K562 (cell line): ENCODE data around the gene DYNLT2. TPM values are rescaled to one million over a fixed set of nuclear protein-coding genes. Genes with fewer than 3 reads are reported as not detected.

Experiments
- CEBPG ChIP-seq, 3 experiments: fragments of 200-800 bp in 1 of 3; sonication (Bioruptor generic) in 1 of 3; sonication (generic) in 1 of 3; formaldehyde crosslinking in 1 of 3; IDR thresholded peaks in 2 of 3; conservative IDR thresholded peaks in 1 of 3; 2 replicates each; pipeline versions ENCODE4 v1.6.1 to v1.8.0; 2016 to 2022; ENCODE audit warnings: missing compliant biosample characterization in 2 of 3, missing genetic modification characterization in 2 of 3, mild to moderate bottlenecking in 1 of 3, missing genetic modification reagents in 1 of 3
- EGR1 ChIP-seq: fragments of 450-650 bp; conservative IDR thresholded peaks from 2 replicates; pipeline ENCODE4 v1.6.1; 2017; ENCODE audit warnings: mild to moderate bottlenecking
- GTF2A2 ChIP-seq: IDR thresholded peaks from 2 replicates; pipeline ENCODE4 v1.6.1; 2016; ENCODE audit warnings: mild to moderate bottlenecking, missing genetic modification characterization, missing compliant biosample characterization
- MEF2D ChIP-seq: conservative IDR thresholded peaks from 2 replicates; pipeline ENCODE4 v1.6.1; 2016; ENCODE audit warnings: low read depth, missing genetic modification characterization, missing compliant biosample characterization
- SRSF7 ChIP-seq: fragments of 200-400 bp; formaldehyde crosslinking; optimal IDR thresholded peaks from 2 replicates; pipeline ENCODE3; 2017; ENCODE audit warnings: mild to moderate bottlenecking, low read depth, low read length
- SRSF9 ChIP-seq: fragments of 200-400 bp; formaldehyde crosslinking; IDR thresholded peaks from 2 replicates; pipeline ENCODE4 v1.6.1; 2017; ENCODE audit warnings: low read depth, low read length, borderline replicate concordance
- TEAD2 ChIP-seq: fragments of 450-650 bp; IDR thresholded peaks from 2 replicates; pipeline ENCODE4 v1.6.1; 2016; ENCODE audit warnings: missing genetic modification characterization, control low read depth, missing compliant biosample characterization
- ZNF830 ChIP-seq: fragments of 250-450 bp; sonication (Bioruptor Pico); IDR thresholded peaks from 2 replicates; pipeline ENCODE4 v1.5.0; 2021; ENCODE audit warnings: mild to moderate bottlenecking
- polyA plus RNA-seq, 8 experiments: library from polyadenylated mRNA; depleted of rRNA in 4 of 8; stranded (reverse) in 5 of 8; unstranded in 3 of 8; fragments of >200 nt; fragmentation: Nextera tagmentation in 2 of 8; fragmentation: Illumina TruSeq in 1 of 8; extraction: Ambion mirVana in 2 of 8; extraction: Trizol in 1 of 8; gene quantifications; 2 replicates each; pipeline versions ENCODE4 v1.2.1 to v1.2.3, GENCODE V29; 2011 to 2014; ENCODE audit warnings: inconsistent platforms in 1 of 8, missing spikeins in 1 of 8
- total RNA-seq, 7 experiments: library from RNA; depleted of rRNA in 6 of 7; stranded (reverse); fragments of >200 nt in 6 of 7; fragmentation: Illumina TruSeq in 2 of 7; extraction: Trizol in 2 of 7; gene quantifications; 2 replicates each; pipeline versions ENCODE4 v1.2.1 to v1.2.3, GENCODE V29; 2011 to 2021; ENCODE audit warnings: low replicate concordance in 1 of 7
- TF ChIP-seq, protein P1 (sequence below), 3 experiments: fragments of 200-800 bp in 1 of 3; sonication (Bioruptor generic) in 1 of 3; sonication (generic) in 1 of 3; formaldehyde crosslinking in 1 of 3; IDR thresholded peaks; 2 replicates each; pipeline versions ENCODE4 v1.6.1 to v1.8.0; 2016 to 2022; ENCODE audit warnings: mild to moderate bottlenecking in 2 of 3, missing compliant biosample characterization in 2 of 3, missing genetic modification characterization in 2 of 3, missing genetic modification reagents in 1 of 3
- TF ChIP-seq, protein P2 (sequence below): fragments of 200-800 bp; sonication (Bioruptor generic); IDR thresholded peaks from 2 replicates; pipeline ENCODE4 v1.6.1; 2017; ENCODE audit warnings: missing genetic modification characterization, missing compliant biosample characterization
- TF ChIP-seq, protein P3 (sequence below): fragments of 250-450 bp; sonication (Bioruptor Pico); IDR thresholded peaks from 2 replicates; pipeline ENCODE4 v1.4.0; 2020; ENCODE audit warnings: borderline replicate concordance
- TF ChIP-seq, protein P4 (sequence below): sonication (generic); formaldehyde crosslinking; IDR thresholded peaks from 2 replicates; pipeline ENCODE4 v1.5.0; 2020; ENCODE audit warnings: missing genetic modification reagents
- TF ChIP-seq, protein P5 (sequence below): fragments of 250-450 bp; sonication (Bioruptor Pico); IDR thresholded peaks from 2 replicates; pipeline ENCODE4 v1.8.0; 2021; ENCODE audit warnings: borderline replicate concordance, mild to moderate bottlenecking, moderate library complexity; ENCODE audit not compliant: poor library complexity, severe bottlenecking

Gene DYNLT2
- total and polyA plus RNA-seq, 9 of the 15 experiments (the other 6 are each of a cell fraction or from before 2014, with no cell fraction given) = 2.0 to 12.8 (median 6.3) TPM

DNA sequence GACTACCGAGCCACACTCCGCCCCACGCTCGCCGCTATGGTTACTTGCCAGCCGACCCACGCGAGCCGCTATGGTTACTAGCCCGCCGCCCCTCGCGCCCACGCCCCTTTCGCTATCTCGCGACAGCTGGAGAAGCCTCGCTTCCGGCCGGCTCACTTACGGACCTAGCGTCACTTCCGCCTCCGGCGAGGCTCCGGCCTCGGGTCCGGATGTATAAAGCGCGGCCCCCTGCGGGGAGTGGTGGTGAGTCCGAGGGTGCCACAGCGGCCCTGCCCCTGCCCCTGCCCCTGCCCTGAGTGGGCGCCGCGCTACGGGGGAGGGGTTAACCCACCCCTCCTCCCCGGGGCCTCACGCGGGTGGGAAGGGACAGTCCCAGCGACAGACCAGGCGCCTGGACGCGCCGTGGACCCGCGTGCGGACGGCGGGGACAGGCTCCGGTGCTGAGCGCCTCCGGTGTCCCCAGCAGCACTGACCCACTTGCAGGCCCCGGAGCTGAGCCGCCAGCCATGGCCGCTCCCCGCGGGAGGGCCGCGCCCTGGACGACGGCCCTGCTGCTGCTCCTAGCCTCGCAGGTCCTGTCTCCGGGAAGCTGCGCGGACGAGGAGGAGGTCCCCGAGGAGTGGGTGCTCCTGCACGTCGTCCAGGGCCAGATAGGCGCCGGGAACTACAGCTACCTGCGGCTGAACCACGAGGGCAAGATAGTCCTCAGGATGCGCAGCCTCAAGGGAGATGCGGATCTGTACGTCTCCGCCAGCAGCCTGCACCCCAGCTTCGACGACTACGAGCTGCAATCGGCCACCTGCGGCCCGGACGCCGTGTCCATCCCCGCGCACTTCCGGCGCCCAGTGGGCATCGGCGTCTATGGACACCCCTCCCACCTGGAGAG is 49.2 kb downstream of the DYNLT2 start, which contains the start of the genes C6orf120 and WDR27 (continued):
- TF ChIP-seq, protein P1, sequence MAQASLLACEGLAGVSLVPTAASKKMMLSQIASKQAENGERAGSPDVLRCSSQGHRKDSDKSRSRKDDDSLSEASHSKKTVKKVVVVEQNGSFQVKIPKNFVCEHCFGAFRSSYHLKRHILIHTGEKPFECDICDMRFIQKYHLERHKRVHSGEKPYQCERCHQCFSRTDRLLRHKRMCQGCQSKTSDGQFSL (CRISPR knock-in tag; IDR thresholded peaks at IDR 0.05) = peak; percentile 15; the same call in 1 of the 2 replicates
- TF ChIP-seq, protein P1 (tag; IDR thresholded peaks at IDR 0.05) = no peak
- no peak for TF ChIP-seq SRSF9
- TF ChIP-seq, protein P2, sequence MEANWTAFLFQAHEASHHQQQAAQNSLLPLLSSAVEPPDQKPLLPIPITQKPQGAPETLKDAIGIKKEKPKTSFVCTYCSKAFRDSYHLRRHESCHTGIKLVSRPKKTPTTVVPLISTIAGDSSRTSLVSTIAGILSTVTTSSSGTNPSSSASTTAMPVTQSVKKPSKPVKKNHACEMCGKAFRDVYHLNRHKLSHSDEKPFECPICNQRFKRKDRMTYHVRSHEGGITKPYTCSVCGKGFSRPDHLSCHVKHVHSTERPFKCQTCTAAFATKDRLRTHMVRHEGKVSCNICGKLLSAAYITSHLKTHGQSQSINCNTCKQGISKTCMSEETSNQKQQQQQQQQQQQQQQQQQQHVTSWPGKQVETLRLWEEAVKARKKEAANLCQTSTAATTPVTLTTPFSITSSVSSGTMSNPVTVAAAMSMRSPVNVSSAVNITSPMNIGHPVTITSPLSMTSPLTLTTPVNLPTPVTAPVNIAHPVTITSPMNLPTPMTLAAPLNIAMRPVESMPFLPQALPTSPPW (CRISPR knock-in tag) = peak; percentile 81
- TF ChIP-seq MEF2D = no peak
- TF ChIP-seq, protein P3, sequence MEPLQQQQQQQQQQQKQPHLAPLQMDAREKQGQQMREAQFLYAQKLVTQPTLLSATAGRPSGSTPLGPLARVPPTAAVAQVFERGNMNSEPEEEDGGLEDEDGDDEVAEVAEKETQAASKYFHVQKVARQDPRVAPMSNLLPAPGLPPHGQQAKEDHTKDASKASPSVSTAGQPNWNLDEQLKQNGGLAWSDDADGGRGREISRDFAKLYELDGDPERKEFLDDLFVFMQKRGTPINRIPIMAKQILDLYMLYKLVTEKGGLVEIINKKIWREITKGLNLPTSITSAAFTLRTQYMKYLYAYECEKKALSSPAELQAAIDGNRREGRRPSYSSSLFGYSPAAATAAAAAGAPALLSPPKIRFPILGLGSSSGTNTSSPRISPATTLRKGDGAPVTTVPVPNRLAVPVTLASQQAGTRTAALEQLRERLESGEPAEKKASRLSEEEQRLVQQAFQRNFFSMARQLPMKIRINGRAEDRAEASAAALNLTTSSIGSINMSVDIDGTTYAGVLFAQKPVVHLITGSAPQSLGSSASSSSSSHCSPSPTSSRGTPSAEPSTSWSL (CRISPR knock-in tag) = no peak
- peak; percentile 97 for TF ChIP-seq EGR1
- TF ChIP-seq, protein P4, sequence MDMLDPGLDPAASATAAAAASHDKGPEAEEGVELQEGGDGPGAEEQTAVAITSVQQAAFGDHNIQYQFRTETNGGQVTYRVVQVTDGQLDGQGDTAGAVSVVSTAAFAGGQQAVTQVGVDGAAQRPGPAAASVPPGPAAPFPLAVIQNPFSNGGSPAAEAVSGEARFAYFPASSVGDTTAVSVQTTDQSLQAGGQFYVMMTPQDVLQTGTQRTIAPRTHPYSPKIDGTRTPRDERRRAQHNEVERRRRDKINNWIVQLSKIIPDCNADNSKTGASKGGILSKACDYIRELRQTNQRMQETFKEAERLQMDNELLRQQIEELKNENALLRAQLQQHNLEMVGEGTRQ (CRISPR knock-in tag) = no peak
- TF ChIP-seq, protein P5, sequence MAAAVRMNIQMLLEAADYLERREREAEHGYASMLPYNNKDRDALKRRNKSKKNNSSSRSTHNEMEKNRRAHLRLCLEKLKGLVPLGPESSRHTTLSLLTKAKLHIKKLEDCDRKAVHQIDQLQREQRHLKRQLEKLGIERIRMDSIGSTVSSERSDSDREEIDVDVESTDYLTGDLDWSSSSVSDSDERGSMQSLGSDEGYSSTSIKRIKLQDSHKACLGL (CRISPR knock-in tag) = no peak
- TF ChIP-seq CEBPG (CRISPR knock-in tag; IDR thresholded peaks at IDR 0.05) = no peak; the same call in none of the 2 replicates
- no peak for TF ChIP-seq CEBPG (tag; conservative IDR thresholded peaks at IDR 0.05 in 1 of 2, IDR thresholded peaks at IDR 0.05 in 1 of 2)
- TF ChIP-seq SRSF7 = no peak
- TF ChIP-seq ZNF830 = no peak; the same call in 1 of the 2 replicates
- no peak for TF ChIP-seq GTF2A2 (tag)
- TF ChIP-seq TEAD2 (tag) = no peak
